NCI-H146 treated with DMSO at 0.1 percent for 48 hours (cell line): ENCODE data around the gene AADAC.
"Not testable (repeated sequence)": the region's sequence is repeated elsewhere in the genome, so short reads cannot be mapped to it uniquely, and the experiment has no call there.

Experiments
- DNase-seq: peaks from one replicate; lab custom pipeline; 2025; ENCODE audit not compliant: unreplicated experiment; lab: John Stamatoyannopoulos, UW

AADAC gene

GRCh38 chr3:151852074-151852811 lies 38.3 kb downstream of the AADAC start:
- DNase-seq, result no peak

GRCh38 chr3:151856118-151856517 lies 42.2 kb downstream of the AADAC start:
- peak; percentile 79 for DNase-seq

DNA sequence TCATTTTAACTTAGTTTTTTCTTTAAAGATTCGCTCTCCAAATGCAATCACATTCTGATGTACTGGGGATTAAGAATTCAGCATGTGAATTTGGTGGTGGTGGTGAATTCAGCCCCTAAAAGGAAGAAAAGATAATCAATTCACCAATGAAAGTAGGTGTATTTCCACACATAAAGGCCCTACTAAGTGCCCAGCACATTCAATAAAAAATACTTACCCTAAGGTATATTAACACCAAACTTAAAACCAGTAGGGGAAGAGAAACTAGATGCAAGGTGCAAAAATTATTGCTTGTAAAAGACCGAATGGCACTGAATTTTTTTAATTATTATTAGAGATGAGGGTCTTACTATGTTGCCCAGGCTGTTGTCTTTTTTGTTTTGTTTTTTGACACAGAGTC lies 42.7 kb downstream of the AADAC start:
- DNase-seq, result no peak

GRCh38 chr3:151859233-151859673 lies 45.3 kb downstream of the AADAC start:
- DNase-seq, result no peak

DNA sequence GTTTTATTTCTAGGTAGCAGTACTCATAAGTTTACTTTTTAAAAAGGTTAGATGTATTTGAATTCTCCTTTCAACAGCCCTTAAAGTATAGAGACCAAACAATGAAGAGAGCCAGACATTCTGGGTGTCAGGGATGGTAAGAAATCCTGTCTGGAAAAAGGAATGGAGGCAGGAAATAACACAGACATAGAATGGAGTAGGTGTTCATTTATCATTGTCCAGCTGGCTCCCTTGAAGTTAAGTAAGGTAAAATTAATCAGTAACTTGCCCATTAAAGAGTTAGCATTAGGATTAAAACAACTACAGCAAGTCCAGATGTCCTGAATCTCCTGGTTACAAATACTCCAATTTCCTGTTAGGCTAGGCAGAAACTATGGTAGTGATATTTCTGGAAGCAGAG lies 46.0 kb downstream of the AADAC start:
- no peak for DNase-seq

GRCh38 chr3:151863611-151864010 lies 49.7 kb downstream of the AADAC start:
- peak; percentile 72 for DNase-seq

- no peak for DNase-seq
These were observed 50.6 kb downstream of the AADAC start for GRCh38 chr3:151864423-151865101.

- peak; percentile 77 for DNase-seq
These were observed 52.9 kb downstream of the AADAC start for GRCh38 chr3:151866711-151867410.

- DNase-seq, result no peak
These were observed 53.8 kb downstream of the AADAC start for GRCh38 chr3:151867666-151868065.

DNA sequence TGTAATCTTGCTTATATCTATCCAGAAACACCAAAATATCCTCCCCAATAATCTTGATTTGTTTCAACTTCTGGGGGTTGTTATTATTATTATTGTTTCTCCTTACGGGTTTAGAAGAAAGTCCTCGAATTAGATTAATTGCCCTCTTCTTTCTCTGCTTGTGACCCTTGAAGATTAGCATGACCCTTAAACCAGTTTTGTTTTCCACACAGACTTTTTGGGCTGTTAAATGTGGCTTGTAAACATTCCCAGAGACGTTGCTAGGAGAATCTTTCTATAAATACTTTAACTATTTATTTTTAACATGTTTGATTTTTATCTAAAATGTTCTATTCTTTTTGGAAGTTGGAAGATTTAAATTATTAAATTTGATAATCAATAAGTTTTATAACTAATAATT lies 55.3 kb downstream of the AADAC start:
- DNase-seq, result no peak

- no peak for DNase-seq
These were observed 57.9 kb downstream of the AADAC start for GRCh38 chr3:151871639-151872468.

- DNase-seq, result no peak
These were observed 59.5 kb downstream of the AADAC start, which contains the start of gene SUCNR1 for GRCh38 chr3:151873398-151873797. Gene SUCNR1 (plus strand): TSS chr3:151873643. CDS start chr3:151879893, 6,250 bp downstream.

DNA sequence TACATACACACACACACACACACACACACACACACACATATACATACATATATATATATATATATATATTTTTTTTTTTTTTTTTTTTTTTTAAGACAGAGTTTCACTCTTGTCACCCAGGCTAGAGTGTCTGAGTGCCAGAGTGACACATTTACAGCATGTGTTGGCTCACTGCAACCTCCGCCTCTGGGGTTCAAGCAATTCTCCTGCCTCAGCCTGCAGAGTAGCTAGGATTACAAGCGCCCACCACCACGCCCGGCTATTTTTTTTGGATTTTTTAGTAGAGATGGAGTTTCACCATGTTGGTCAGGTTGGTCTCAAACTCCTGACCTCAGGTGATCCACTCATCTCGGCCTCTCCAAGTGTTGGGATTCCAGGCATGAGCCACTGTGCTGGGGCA lies 60.2 kb downstream of the AADAC start:
- DNase-seq, result not testable (repeated sequence)

- DNase-seq, result no peak
These were observed 61.8 kb downstream of the AADAC start for GRCh38 chr3:151875759-151876158.

- DNase-seq, result no peak
These were observed 63.4 kb downstream of the AADAC start for GRCh38 chr3:151877269-151877668.
